GM18870 (cell line): ENCODE measurements around the gene DUS4L.

Experiments used
- ATAC-seq: cut with Tn5 transposase; IDR thresholded peaks from one replicate; pipeline ENCODE4 v1.9.1; 2021; ENCODE audit warnings: moderate library complexity; ENCODE audit not compliant: unreplicated experiment

The DUS4L gene

GRCh38 chr7:107613439-107613838 is 49.7 kb downstream of the DUS4L start:
- ATAC-seq = no peak

GRCh38 chr7:107613948-107614347 is 50.2 kb downstream of the DUS4L start:
- ATAC-seq = no peak

- no peak for ATAC-seq
These were observed 50.7 kb downstream of the DUS4L start for GRCh38 chr7:107614425-107614824.

- ATAC-seq = no peak
These were observed 52.3 kb downstream of the DUS4L start for GRCh38 chr7:107615910-107616680.

GRCh38 chr7:107622429-107622828 is 58.7 kb downstream of the DUS4L start:
- no peak for ATAC-seq

GRCh38 chr7:107622894-107623293 is 59.1 kb downstream of the DUS4L start:
- ATAC-seq = no peak

- no peak for ATAC-seq
These were observed 63.2 kb downstream of the DUS4L start for GRCh38 chr7:107627002-107627401.
